ENCODE measurements around the gene ANKFY1. TPM values are rescaled to one million over a fixed set of nuclear protein-coding genes. Genes with fewer than 3 reads are reported as not detected.

Gene ANKFY1
- total RNA-seq, 1 donor from 2014 or later, result 64.5 TPM

- peaks cover 17% of the 10 kb centered on the region for H3K4me1 Mint-ChIP-seq
- no peak overlapping the region for H3K27ac Mint-ChIP-seq
- H3K9me3 Mint-ChIP-seq, result no peaks in the 10 kb centered on the region
- no peak for TF ChIP-seq CTCF (IDR thresholded peaks at IDR 0.05; ENCODE audit: unreplicated experiment)
- H3K36me3 Mint-ChIP-seq, result peaks cover 10% of the 10 kb centered on the region
- H3K27me3 Mint-ChIP-seq (ENCODE audit: low read depth), result no peaks in the 10 kb centered on the region
- H3K4me3 Mint-ChIP-seq, result no peak overlapping the region
- DNase-seq (ENCODE audit: low spot score in 2 of 2, unreplicated experiment in 2 of 2), result no peak
These were observed 74.5 kb downstream of the ANKFY1 start for GRCh38 chr17:4189280-4189679.

- DNase-seq (ENCODE audit: low spot score in 2 of 2, unreplicated experiment in 2 of 2), result no peak
- TF ChIP-seq CTCF (IDR thresholded peaks at IDR 0.05; ENCODE audit: unreplicated experiment), result no peak
- no peaks in the 10 kb centered on the region for H3K27me3 Mint-ChIP-seq (ENCODE audit: low read depth)
- peak overlapping the region; percentile 53 for H3K27ac Mint-ChIP-seq
- H3K4me1 Mint-ChIP-seq, result peaks cover 17% of the 10 kb centered on the region
- peaks cover 21% of the 10 kb centered on the region for H3K36me3 Mint-ChIP-seq
- no peak overlapping the region for H3K4me3 Mint-ChIP-seq
- H3K9me3 Mint-ChIP-seq, result no peaks in the 10 kb centered on the region
These were observed 75.7 kb downstream of the ANKFY1 start for GRCh38 chr17:4188076-4188475.

- peaks cover 17% of the 10 kb centered on the region for H3K4me1 Mint-ChIP-seq
- no peak for TF ChIP-seq CTCF (IDR thresholded peaks at IDR 0.05; ENCODE audit: unreplicated experiment)
- H3K9me3 Mint-ChIP-seq, result no peaks in the 10 kb centered on the region
- H3K27ac Mint-ChIP-seq, result peak overlapping the region; percentile 87
- no peaks in the 10 kb centered on the region for H3K27me3 Mint-ChIP-seq (ENCODE audit: low read depth)
- no peak for DNase-seq (ENCODE audit: low spot score in 2 of 2, unreplicated experiment in 2 of 2)
- peaks cover 27% of the 10 kb centered on the region for H3K36me3 Mint-ChIP-seq
- no peak overlapping the region for H3K4me3 Mint-ChIP-seq
These were observed 76.7 kb downstream of the ANKFY1 start for GRCh38 chr17:4187076-4187475.

GRCh38 chr17:4186357-4186881 lies 77.4 kb downstream of the ANKFY1 start:
- peaks cover 17% of the 10 kb centered on the region for H3K4me1 Mint-ChIP-seq
- DNase-seq (ENCODE audit: low spot score in 2 of 2, unreplicated experiment in 2 of 2), result no peak
- H3K36me3 Mint-ChIP-seq, result peaks cover 33% of the 10 kb centered on the region
- peak overlapping the region; percentile 87 for H3K27ac Mint-ChIP-seq
- H3K4me3 Mint-ChIP-seq, result no peak overlapping the region
- TF ChIP-seq CTCF (IDR thresholded peaks at IDR 0.05; ENCODE audit: unreplicated experiment), result no peak
- no peaks in the 10 kb centered on the region for H3K27me3 Mint-ChIP-seq (ENCODE audit: low read depth)
- no peaks in the 10 kb centered on the region for H3K9me3 Mint-ChIP-seq

- Mint-ChIP-seq H3K27ac (no peak overlapping the region), H3K27me3 (ENCODE audit: low read depth) (no peaks in the 10 kb centered on the region), H3K36me3 (peaks cover 33% of the 10 kb centered on the region), H3K4me1 (peaks cover 22% of the 10 kb centered on the region), H3K4me3 (no peak overlapping the region), H3K9me3 (no peaks in the 10 kb centered on the region)
- DNase-seq (ENCODE audit: low spot score in 2 of 2, unreplicated experiment in 2 of 2), result no peak
- no peak for TF ChIP-seq CTCF (IDR thresholded peaks at IDR 0.05; ENCODE audit: unreplicated experiment)
These were observed 78.1 kb downstream of the ANKFY1 start for GRCh38 chr17:4185656-4186055.

GRCh38 chr17:4184811-4185210 lies 79.0 kb downstream of the ANKFY1 start:
- no peak for DNase-seq (ENCODE audit: low spot score in 2 of 2, unreplicated experiment in 2 of 2)
- Mint-ChIP-seq H3K36me3 (peaks cover 31% of the 10 kb centered on the region), H3K4me3 (no peak overlapping the region), H3K27ac (no peak overlapping the region), H3K9me3 (no peaks in the 10 kb centered on the region), H3K27me3 (ENCODE audit: low read depth) (no peaks in the 10 kb centered on the region), H3K4me1 (peaks cover 23% of the 10 kb centered on the region)
- no peak for TF ChIP-seq CTCF (IDR thresholded peaks at IDR 0.05; ENCODE audit: unreplicated experiment)
